Measurements from ENCODE around the gene HDAC11. TPM values are rescaled to one million over a fixed set of nuclear protein-coding genes. Genes with fewer than 3 reads are reported as not detected.

The HDAC11 gene
- total RNA-seq, 1 donor from 2014 or later: 15.2 TPM

DNA sequence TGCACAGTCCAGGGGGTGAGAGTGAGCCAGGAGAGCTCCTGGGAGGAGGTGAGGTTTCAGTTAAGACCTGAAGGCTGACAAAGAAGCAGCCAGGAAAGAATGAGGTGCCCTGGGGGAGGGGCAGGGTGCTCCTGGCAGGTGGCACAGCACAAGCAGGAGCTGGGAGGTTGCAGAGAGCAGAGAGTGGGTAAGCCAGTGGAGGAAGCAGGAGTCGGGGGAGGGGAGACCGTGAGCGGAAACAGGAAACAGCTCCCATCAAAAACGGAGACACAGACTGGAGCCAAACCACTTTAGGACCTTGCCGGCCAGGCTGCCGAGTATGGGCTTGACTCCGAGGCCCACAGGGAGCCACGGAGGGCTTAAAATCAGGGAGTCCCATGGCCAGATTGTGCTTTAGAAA is 56.7 kb downstream of the HDAC11 start:
- H3K4me1 Mint-ChIP-seq (ENCODE audit: low read depth): peaks cover 79% of the 10 kb centered on the region
- H3K27ac Mint-ChIP-seq (ENCODE audit: unreplicated experiment): peak overlapping the region; percentile 99
- H3K4me3 Mint-ChIP-seq (ENCODE audit: unreplicated experiment): no peak overlapping the region
- H3K27me3 Mint-ChIP-seq (ENCODE audit: low read depth): no peaks in the 10 kb centered on the region
- TF ChIP-seq, protein P1, sequence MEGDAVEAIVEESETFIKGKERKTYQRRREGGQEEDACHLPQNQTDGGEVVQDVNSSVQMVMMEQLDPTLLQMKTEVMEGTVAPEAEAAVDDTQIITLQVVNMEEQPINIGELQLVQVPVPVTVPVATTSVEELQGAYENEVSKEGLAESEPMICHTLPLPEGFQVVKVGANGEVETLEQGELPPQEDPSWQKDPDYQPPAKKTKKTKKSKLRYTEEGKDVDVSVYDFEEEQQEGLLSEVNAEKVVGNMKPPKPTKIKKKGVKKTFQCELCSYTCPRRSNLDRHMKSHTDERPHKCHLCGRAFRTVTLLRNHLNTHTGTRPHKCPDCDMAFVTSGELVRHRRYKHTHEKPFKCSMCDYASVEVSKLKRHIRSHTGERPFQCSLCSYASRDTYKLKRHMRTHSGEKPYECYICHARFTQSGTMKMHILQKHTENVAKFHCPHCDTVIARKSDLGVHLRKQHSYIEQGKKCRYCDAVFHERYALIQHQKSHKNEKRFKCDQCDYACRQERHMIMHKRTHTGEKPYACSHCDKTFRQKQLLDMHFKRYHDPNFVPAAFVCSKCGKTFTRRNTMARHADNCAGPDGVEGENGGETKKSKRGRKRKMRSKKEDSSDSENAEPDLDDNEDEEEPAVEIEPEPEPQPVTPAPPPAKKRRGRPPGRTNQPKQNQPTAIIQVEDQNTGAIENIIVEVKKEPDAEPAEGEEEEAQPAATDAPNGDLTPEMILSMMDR (IDR thresholded peaks at IDR 0.05): no peak
- peaks cover 7% of the 10 kb centered on the region for H3K9me3 Mint-ChIP-seq (ENCODE audit: low read depth)
- no peaks in the 10 kb centered on the region for H3K36me3 Mint-ChIP-seq (ENCODE audit: low read depth)
- peak; percentile 76 for DNase-seq (ENCODE audit: low spot score)

DNA sequence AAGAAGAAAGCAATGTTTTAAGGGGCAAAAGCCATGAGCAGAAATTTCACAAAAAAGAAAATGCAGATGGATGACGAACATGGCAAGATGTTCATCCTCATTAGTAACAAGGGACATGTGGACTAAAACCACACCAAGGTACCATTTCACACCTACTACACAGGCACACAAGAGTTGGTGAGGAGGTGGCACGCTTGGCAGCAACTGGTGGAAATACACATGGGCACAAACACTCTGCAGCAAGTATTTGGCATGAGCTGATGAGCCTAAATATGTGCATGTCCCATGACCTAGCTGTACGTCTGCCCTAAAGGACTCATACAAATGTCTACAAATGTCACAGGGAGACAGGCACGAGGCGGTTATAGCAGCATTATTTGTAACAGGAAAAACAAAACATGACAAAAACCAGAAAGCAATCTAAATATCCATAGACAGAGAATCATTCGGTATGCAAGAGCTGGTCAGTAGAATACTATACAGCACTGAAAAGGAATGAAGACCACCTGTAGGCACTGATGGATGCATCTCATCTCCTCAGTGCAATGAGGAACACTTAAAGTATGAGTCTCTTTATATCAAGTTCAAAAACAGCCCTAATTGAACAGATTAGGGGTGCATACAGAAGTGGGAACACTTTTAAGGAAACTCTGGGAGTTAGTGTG is 57.3 kb downstream of the HDAC11 start:
- no peak for DNase-seq (ENCODE audit: low spot score)
- peaks cover 10% of the 10 kb centered on the region for H3K9me3 Mint-ChIP-seq (ENCODE audit: low read depth)
- H3K27ac Mint-ChIP-seq (ENCODE audit: unreplicated experiment): peak overlapping the region; percentile 99
- H3K4me1 Mint-ChIP-seq (ENCODE audit: low read depth): peaks cover 84% of the 10 kb centered on the region
- TF ChIP-seq, protein P1 (IDR thresholded peaks at IDR 0.05): no peak
- H3K4me3 Mint-ChIP-seq (ENCODE audit: unreplicated experiment): no peak overlapping the region
- H3K27me3 Mint-ChIP-seq (ENCODE audit: low read depth): no peaks in the 10 kb centered on the region
- no peaks in the 10 kb centered on the region for H3K36me3 Mint-ChIP-seq (ENCODE audit: low read depth)

DNA sequence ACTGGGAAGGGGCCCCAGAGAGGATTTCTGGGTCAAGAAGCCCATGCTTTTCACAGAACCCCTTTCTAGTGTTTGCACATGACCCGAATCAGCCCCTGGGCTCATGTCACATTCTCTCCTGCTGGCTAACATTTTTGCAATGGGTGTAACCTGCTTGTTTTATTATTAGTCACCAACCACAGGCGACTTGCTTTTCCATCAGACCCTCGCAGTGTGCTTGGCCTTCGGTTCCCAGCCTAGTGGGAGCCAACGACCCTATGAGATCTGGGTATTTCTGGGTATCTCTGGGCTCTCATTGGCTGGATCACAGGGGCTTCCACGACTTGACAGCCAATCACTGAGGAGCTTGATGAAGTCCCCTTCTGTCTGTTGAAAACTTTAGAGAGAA is 57.8 kb downstream of the HDAC11 start:
- Mint-ChIP-seq H3K27ac (ENCODE audit: unreplicated experiment) (peak overlapping the region; percentile 99), H3K4me1 (ENCODE audit: low read depth) (peaks cover 90% of the 10 kb centered on the region), H3K27me3 (ENCODE audit: low read depth) (no peaks in the 10 kb centered on the region), H3K4me3 (ENCODE audit: unreplicated experiment) (no peak overlapping the region), H3K9me3 (ENCODE audit: low read depth) (peaks cover 10% of the 10 kb centered on the region), H3K36me3 (ENCODE audit: low read depth) (no peaks in the 10 kb centered on the region)
- no peak for DNase-seq (ENCODE audit: low spot score)
- TF ChIP-seq, protein P1 (IDR thresholded peaks at IDR 0.05): no peak

DNA sequence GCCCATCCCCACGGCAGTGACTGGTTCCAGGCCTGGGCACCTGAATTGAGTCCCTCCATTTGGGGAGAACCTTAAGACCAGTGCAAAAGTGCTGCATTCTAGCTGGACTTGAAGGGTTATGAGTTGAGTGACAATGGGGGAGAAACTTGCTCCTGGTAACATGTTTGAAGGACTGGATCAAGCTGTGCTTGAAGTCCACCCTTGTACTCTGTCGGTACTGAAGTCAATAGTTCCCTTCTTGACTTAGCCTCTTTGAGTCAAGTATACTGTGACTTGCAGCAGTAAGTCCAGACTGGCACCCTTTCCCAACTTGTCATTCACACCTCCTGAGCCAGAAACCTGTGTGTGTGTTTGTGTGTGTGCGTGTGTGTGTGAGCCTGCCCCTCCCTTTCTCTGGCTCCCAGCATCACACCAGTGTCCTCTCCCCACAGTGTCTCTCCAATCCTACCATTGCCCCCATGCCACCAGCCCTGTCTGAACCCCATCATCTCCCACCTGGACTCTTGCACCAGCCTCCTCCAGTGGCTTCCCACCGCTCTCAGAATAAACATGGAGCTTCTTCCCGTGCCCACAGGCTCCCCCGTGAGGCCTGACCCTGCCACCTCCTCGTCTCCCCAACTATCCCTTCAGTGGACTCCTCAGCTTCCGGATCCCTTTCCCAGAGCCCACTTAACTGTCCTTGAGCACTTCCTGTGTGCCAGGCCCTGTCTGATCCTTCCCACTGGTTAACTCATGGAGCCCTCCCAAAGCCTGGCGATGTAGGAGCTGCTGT is 58.6 kb downstream of the HDAC11 start:
- TF ChIP-seq, protein P1 (IDR thresholded peaks at IDR 0.05): no peak
- H3K27ac Mint-ChIP-seq (ENCODE audit: unreplicated experiment): peak overlapping the region; percentile 99
- H3K27me3 Mint-ChIP-seq (ENCODE audit: low read depth): no peaks in the 10 kb centered on the region

DNA sequence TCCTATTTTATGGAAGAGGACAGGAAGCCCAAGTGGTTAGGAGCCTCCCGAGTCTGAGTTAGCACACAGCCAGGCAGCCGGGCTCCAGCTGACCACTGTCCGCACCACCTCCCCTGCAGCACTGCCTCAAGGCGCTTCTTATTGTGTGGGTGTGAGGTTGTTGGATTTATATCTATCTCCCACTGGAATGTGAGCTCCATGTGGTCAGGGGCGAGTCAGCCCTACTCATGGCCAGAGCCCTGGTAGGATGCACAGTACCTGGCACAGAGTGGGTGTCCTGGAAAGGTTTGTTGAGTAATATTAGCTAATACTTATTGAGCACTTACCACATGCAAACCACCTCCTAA is 59.2 kb downstream of the HDAC11 start:
- H3K9me3 Mint-ChIP-seq (ENCODE audit: low read depth): peaks cover 10% of the 10 kb centered on the region
- peak overlapping the region; percentile 99 for H3K27ac Mint-ChIP-seq (ENCODE audit: unreplicated experiment)

More for the DNA sequence above, 58.6 kb downstream of the HDAC11 start:
- H3K9me3 Mint-ChIP-seq (ENCODE audit: low read depth): peaks cover 10% of the 10 kb centered on the region
- no peaks in the 10 kb centered on the region for H3K36me3 Mint-ChIP-seq (ENCODE audit: low read depth)
- H3K4me1 Mint-ChIP-seq (ENCODE audit: low read depth): peaks cover 95% of the 10 kb centered on the region
- DNase-seq (ENCODE audit: low spot score): no peak
- H3K4me3 Mint-ChIP-seq (ENCODE audit: unreplicated experiment): peak overlapping the region; percentile 16

More for the DNA sequence above, 59.2 kb downstream of the HDAC11 start:
- DNase-seq (ENCODE audit: low spot score): no peak
- peaks cover 97% of the 10 kb centered on the region for H3K4me1 Mint-ChIP-seq (ENCODE audit: low read depth)
- H3K4me3 Mint-ChIP-seq (ENCODE audit: unreplicated experiment): peak overlapping the region; percentile 16
- no peaks in the 10 kb centered on the region for H3K36me3 Mint-ChIP-seq (ENCODE audit: low read depth)
- H3K27me3 Mint-ChIP-seq (ENCODE audit: low read depth): no peaks in the 10 kb centered on the region
- TF ChIP-seq, protein P1 (IDR thresholded peaks at IDR 0.05): no peak

Measured in chondrocyte (in vitro differentiated cells).